ENCODE measurements around the gene PUS7L.
"Not testable (repeated sequence)": the region's sequence is repeated elsewhere in the genome, so short reads cannot be mapped to it uniquely, and the experiment has no call there.

PUS7L gene

GRCh38 chr12:43749016-43749415, 9.6 kb downstream of the PUS7L start:
- no peak for DNase-seq

GRCh38 chr12:43744826-43745225, 13.8 kb downstream of the PUS7L start:
- no peak for DNase-seq

- no peak for DNase-seq
Observed at GRCh38 chr12:43742106-43742505, 16.5 kb downstream of the PUS7L start.

GRCh38 chr12:43740511-43741100, 18.0 kb downstream of the PUS7L start:
- DNase-seq: no peak

- DNase-seq: no peak
Observed at GRCh38 chr12:43737646-43738045, 20.9 kb downstream of the PUS7L start.

- no peak for DNase-seq
Observed at GRCh38 chr12:43736927-43737440, 21.6 kb downstream of the PUS7L start.

GRCh38 chr12:43733687-43734086, 24.9 kb downstream of the PUS7L start:
- no peak for DNase-seq

- DNase-seq: no peak
Observed at GRCh38 chr12:43730283-43730682, 28.3 kb downstream of the PUS7L start.

- no peak for DNase-seq
Observed at GRCh38 chr12:43728698-43729097, 29.9 kb downstream of the PUS7L start.

GRCh38 chr12:43728117-43728516, 30.5 kb downstream of the PUS7L start:
- DNase-seq: no peak

GRCh38 chr12:43723134-43723533, 35.5 kb downstream of the PUS7L start:
- DNase-seq: no peak

- DNase-seq: no peak
Observed at GRCh38 chr12:43722621-43723020, 36.0 kb downstream of the PUS7L start.

- DNase-seq: no peak
Observed at GRCh38 chr12:43711348-43711747, 47.2 kb downstream of the PUS7L start.

- not testable (repeated sequence) for DNase-seq
Observed at GRCh38 chr12:43703772-43704171, 54.8 kb downstream of the PUS7L start.

GRCh38 chr12:43701194-43701593, 57.4 kb downstream of the PUS7L start:
- not testable (repeated sequence) for DNase-seq

- DNase-seq: no peak
Observed at GRCh38 chr12:43696154-43696553, 62.4 kb downstream of the PUS7L start.

GRCh38 chr12:43694879-43695278, 63.7 kb downstream of the PUS7L start:
- DNase-seq: no peak

GRCh38 chr12:43692064-43692463, 66.5 kb downstream of the PUS7L start:
- DNase-seq: no peak

GRCh38 chr12:43685491-43685890, 73.1 kb downstream of the PUS7L start:
- not testable (repeated sequence) for DNase-seq

GRCh38 chr12:43676183-43676813, 82.3 kb downstream of the PUS7L start:
- peak; percentile 7 for DNase-seq

- DNase-seq: no peak
Observed at GRCh38 chr12:43675048-43675904, 83.3 kb downstream of the PUS7L start.

- no peak for DNase-seq
Observed at GRCh38 chr12:43669373-43669772, 89.2 kb downstream of the PUS7L start.

Measured in activated naive CD4-positive, alpha-beta T cell treated with Interleukin-2 at 50 U/mL for 16 hours (primary cell).